BLaER1 treated with 17β-estradiol and CSF1 and Interleukin-3, amounts not matched to agents 10 nM and 100 nM (cell line): ENCODE data around the gene SELENOF.

Experiments
- H3K27ac ChIP-seq, 11 experiments: shearing (Covaris generic); formaldehyde crosslinking; 2 replicates each; pipeline ENCODE4 v1.8.1; 2022
- H3K27me3 ChIP-seq, 11 experiments: shearing (Covaris generic); formaldehyde crosslinking; 2 replicates each; pipeline ENCODE4 v1.8.1; 2022
- H3K36me3 ChIP-seq, 11 experiments: shearing (Covaris generic); formaldehyde crosslinking; 2 replicates each; pipeline ENCODE4 v1.8.1; 2022
- H3K4me1 ChIP-seq, 10 experiments: shearing (Covaris generic); formaldehyde crosslinking; 2 replicates each; pipeline ENCODE4 v1.8.1; 2022
- H3K4me2 ChIP-seq, 11 experiments: shearing (Covaris generic); formaldehyde crosslinking; 2 replicates each; pipeline ENCODE4 v1.8.1; 2022
- H3K4me3 ChIP-seq, 10 experiments: shearing (Covaris generic); formaldehyde crosslinking; 2 replicates each; pipeline ENCODE4 v1.8.1; 2022
- H3K9ac ChIP-seq, 11 experiments: shearing (Covaris generic); formaldehyde crosslinking; 2 replicates each; pipeline ENCODE4 v1.8.1; 2022
- H3K9me3 ChIP-seq, 11 experiments: shearing (Covaris generic); formaldehyde crosslinking; replicated peaks in 1 of 11; 2 replicates each; pipeline ENCODE4 v1.8.1; 2022
- H4K20me1 ChIP-seq, 11 experiments: shearing (Covaris generic); formaldehyde crosslinking; 2 replicates each; pipeline ENCODE4 v1.8.1; 2022
- Cebpa-rat ChIP-seq, 11 experiments: shearing (Covaris generic); IDR thresholded peaks; 2 replicates each; pipeline ENCODE4 v1.8.1; 2022

SELENOF gene

GRCh38 chr1:86913896-86914600 is at the start of gene SELENOF:
TSS of gene SELENOF (minus strand) at chr1:86914126. CDS start at chr1:86914111, 15 bp downstream.
- H3K4me3 ChIP-seq, result peak within 1 kb of the TSS; percentile 90 to 98 (median 94)
- H3K4me1 ChIP-seq, result peaks cover 29 to 64% (median 36%) of the 10 kb centered on the region in 10 experiments
- TF ChIP-seq Cebpa-rat (IDR thresholded peaks at IDR 0.05), result no peak
- peak within 1 kb of the TSS; percentile 95 to 99 (median 97) for H3K9ac ChIP-seq
- peak within 1 kb of the TSS; percentile 90 to 100 (median 96) for H3K27ac ChIP-seq
- peaks cover 14 to 45% (median 34%) of the 10 kb centered on the region in 11 experiments for H3K36me3 ChIP-seq
- peaks cover 0 to 8% (median 4%) of the 10 kb centered on the region in 11 experiments; a peak in 13 of 22 replicates for H3K9me3 ChIP-seq
- H3K27me3 ChIP-seq, result no peaks in the 10 kb centered on the region
- H3K4me2 ChIP-seq, result peak within 1 kb of the TSS; percentile 83 to 98 (median 93)
- H4K20me1 ChIP-seq, result peaks cover 41 to 70% (median 66%) of the 10 kb centered on the region in 11 experiments; a peak in 21 of 22 replicates

- TF ChIP-seq Cebpa-rat (IDR thresholded peaks at IDR 0.05), result no peak
- H3K36me3 ChIP-seq, result peaks cover 0 to 55% (median 19%) of the 10 kb centered on the region in 11 experiments; a peak in 15 of 22 replicates
- H3K4me1 ChIP-seq, result peaks cover 0 to 39% (median 4%) of the 10 kb centered on the region in 10 experiments; a peak in 9 of 20 replicates
- no peak overlapping the region for H3K27ac ChIP-seq
- H3K4me3 ChIP-seq, result no peak overlapping the region
- no peaks in the 10 kb centered on the region for H3K27me3 ChIP-seq
- no peak overlapping the region for H3K4me2 ChIP-seq
- H3K9ac ChIP-seq, result no peak overlapping the region
- peaks cover 0 to 49% (median 31%) of the 10 kb centered on the region in 11 experiments; a peak in 16 of 22 replicates for H3K9me3 ChIP-seq
- H4K20me1 ChIP-seq, result peaks cover 2 to 33% (median 10%) of the 10 kb centered on the region in 11 experiments; a peak in 12 of 22 replicates
These were observed 46.6 kb upstream of the SELENOF start for GRCh38 chr1:86960548-86960947.

- peaks cover 0 to 56% (median 24%) of the 10 kb centered on the region in 11 experiments; a peak in 12 of 22 replicates for H4K20me1 ChIP-seq
- H3K9me3 ChIP-seq, result peaks cover 0 to 31% (median 19%) of the 10 kb centered on the region in 11 experiments; a peak in 18 of 22 replicates
- H3K9ac ChIP-seq, result no peak overlapping the region; a peak in 1 of 22 replicates
- H3K4me3 ChIP-seq, result no peak overlapping the region
- peak overlapping the region in 3 of 11 experiments; percentile 1 to 51 (median 44); a peak in 2 of 22 replicates for H3K27ac ChIP-seq
- peaks cover 2 to 49% (median 22%) of the 10 kb centered on the region in 11 experiments; a peak in 17 of 22 replicates for H3K36me3 ChIP-seq
- H3K4me1 ChIP-seq, result peaks cover 9 to 56% (median 13%) of the 10 kb centered on the region in 10 experiments; a peak in 19 of 20 replicates
- H3K4me2 ChIP-seq, result peak overlapping the region in 3 of 11 experiments; percentile 33 to 63 (median 59); a peak in 4 of 22 replicates
- no peaks in the 10 kb centered on the region for H3K27me3 ChIP-seq
- TF ChIP-seq Cebpa-rat (IDR thresholded peaks at IDR 0.05), result no peak
These were observed 43.3 kb upstream of the SELENOF start for GRCh38 chr1:86957221-86957620.

GRCh38 chr1:86956221-86956620 is 42.3 kb upstream of the SELENOF start:
- Histone ChIP-seq H4K20me1 (peaks cover 0 to 66% (median 24%) of the 10 kb centered on the region in 11 experiments; a peak in 12 of 22 replicates), H3K27me3 (no peaks in the 10 kb centered on the region), H3K9ac (peak overlapping the region in 2 of 11 experiments; percentile 24 to 37; a peak in 2 of 22 replicates), H3K4me2 (peak overlapping the region in 2 of 11 experiments; percentile 59 to 63; a peak in 3 of 22 replicates), H3K4me3 (no peak overlapping the region), H3K36me3 (peaks cover 10 to 49% (median 28%) of the 10 kb centered on the region in 11 experiments; a peak in 18 of 22 replicates), H3K27ac (peak overlapping the region in 2 of 11 experiments; percentile 44 to 51; a peak in 3 of 22 replicates), H3K4me1 (peaks cover 9 to 66% (median 13%) of the 10 kb centered on the region in 10 experiments; a peak in 19 of 20 replicates), H3K9me3 (peaks cover 0 to 33% (median 26%) of the 10 kb centered on the region in 11 experiments; a peak in 18 of 22 replicates)
- TF ChIP-seq Cebpa-rat (IDR thresholded peaks at IDR 0.05), result no peak

- Histone ChIP-seq H3K27ac (peak overlapping the region in 1 of 11 experiments; percentile 51; a peak in 1 of 22 replicates), H3K27me3 (no peaks in the 10 kb centered on the region), H3K9ac (no peak overlapping the region), H3K36me3 (peaks cover 10 to 52% (median 29%) of the 10 kb centered on the region in 11 experiments; a peak in 18 of 22 replicates), H3K4me3 (no peak overlapping the region), H3K4me2 (peak overlapping the region in 3 of 11 experiments; percentile 3 to 63 (median 59); a peak in 4 of 22 replicates), H4K20me1 (peaks cover 0 to 72% (median 24%) of the 10 kb centered on the region in 11 experiments; a peak in 12 of 22 replicates), H3K9me3 (peaks cover 0 to 38% (median 30%) of the 10 kb centered on the region in 11 experiments; a peak in 18 of 22 replicates), H3K4me1 (peaks cover 9 to 71% (median 13%) of the 10 kb centered on the region in 10 experiments; a peak in 19 of 20 replicates)
- no peak for TF ChIP-seq Cebpa-rat (IDR thresholded peaks at IDR 0.05)
These were observed 41.8 kb upstream of the SELENOF start for GRCh38 chr1:86955678-86956077.

GRCh38 chr1:86953167-86953566 is 39.2 kb upstream of the SELENOF start:
- peak overlapping the region in 4 of 11 experiments; percentile 12 to 26 (median 20); a peak in 4 of 22 replicates for H3K27ac ChIP-seq
- peak overlapping the region in 4 of 11 experiments; percentile 1 to 42 (median 29); a peak in 2 of 22 replicates for H3K9ac ChIP-seq
- H3K27me3 ChIP-seq, result no peaks in the 10 kb centered on the region
- peaks cover 0 to 38% (median 27%) of the 10 kb centered on the region in 11 experiments; a peak in 18 of 22 replicates for H3K9me3 ChIP-seq
- peak overlapping the region; percentile 23 to 87 (median 64) for H3K4me2 ChIP-seq
- peaks cover 7 to 41% (median 22%) of the 10 kb centered on the region in 11 experiments; a peak in 18 of 22 replicates for H3K36me3 ChIP-seq
- H3K4me3 ChIP-seq, result peak overlapping the region in 3 of 10 experiments; percentile 11 to 33 (median 13); a peak in 2 of 20 replicates
- H4K20me1 ChIP-seq, result peaks cover 0 to 92% (median 33%) of the 10 kb centered on the region in 11 experiments; a peak in 14 of 22 replicates
- peaks cover 9 to 79% (median 13%) of the 10 kb centered on the region in 10 experiments; a peak in 19 of 20 replicates for H3K4me1 ChIP-seq
- TF ChIP-seq Cebpa-rat (IDR thresholded peaks at IDR 0.05), result no peak

GRCh38 chr1:86951430-86951829 is 37.5 kb upstream of the SELENOF start:
- Histone ChIP-seq H4K20me1 (peaks cover 0 to 93% (median 49%) of the 10 kb centered on the region in 11 experiments; a peak in 18 of 22 replicates), H3K4me3 (no peak overlapping the region), H3K27ac (no peak overlapping the region), H3K27me3 (no peaks in the 10 kb centered on the region), H3K4me1 (peaks cover 9 to 62% (median 13%) of the 10 kb centered on the region in 10 experiments; a peak in 19 of 20 replicates), H3K9ac (no peak overlapping the region), H3K9me3 (peaks cover 0 to 32% (median 22%) of the 10 kb centered on the region in 11 experiments; a peak in 17 of 22 replicates), H3K4me2 (peak overlapping the region in 3 of 11 experiments; percentile 4 to 87 (median 80); a peak in 5 of 22 replicates), H3K36me3 (peaks cover 5 to 35% (median 18%) of the 10 kb centered on the region in 11 experiments; a peak in 18 of 22 replicates)
- TF ChIP-seq Cebpa-rat (IDR thresholded peaks at IDR 0.05), result no peak
